Measurements from ENCODE around the gene DNAJA4. TPM values are rescaled to one million over a fixed set of nuclear protein-coding genes. Genes with fewer than 3 reads are reported as not detected.

Gene DNAJA4
- total and polyA plus RNA-seq, 9 of the 15 experiments (the other 6 are each of a cell fraction or from before 2014, with no cell fraction given), result 0.11 to 1.0 (median 0.16) TPM; not detected in 4

DNA sequence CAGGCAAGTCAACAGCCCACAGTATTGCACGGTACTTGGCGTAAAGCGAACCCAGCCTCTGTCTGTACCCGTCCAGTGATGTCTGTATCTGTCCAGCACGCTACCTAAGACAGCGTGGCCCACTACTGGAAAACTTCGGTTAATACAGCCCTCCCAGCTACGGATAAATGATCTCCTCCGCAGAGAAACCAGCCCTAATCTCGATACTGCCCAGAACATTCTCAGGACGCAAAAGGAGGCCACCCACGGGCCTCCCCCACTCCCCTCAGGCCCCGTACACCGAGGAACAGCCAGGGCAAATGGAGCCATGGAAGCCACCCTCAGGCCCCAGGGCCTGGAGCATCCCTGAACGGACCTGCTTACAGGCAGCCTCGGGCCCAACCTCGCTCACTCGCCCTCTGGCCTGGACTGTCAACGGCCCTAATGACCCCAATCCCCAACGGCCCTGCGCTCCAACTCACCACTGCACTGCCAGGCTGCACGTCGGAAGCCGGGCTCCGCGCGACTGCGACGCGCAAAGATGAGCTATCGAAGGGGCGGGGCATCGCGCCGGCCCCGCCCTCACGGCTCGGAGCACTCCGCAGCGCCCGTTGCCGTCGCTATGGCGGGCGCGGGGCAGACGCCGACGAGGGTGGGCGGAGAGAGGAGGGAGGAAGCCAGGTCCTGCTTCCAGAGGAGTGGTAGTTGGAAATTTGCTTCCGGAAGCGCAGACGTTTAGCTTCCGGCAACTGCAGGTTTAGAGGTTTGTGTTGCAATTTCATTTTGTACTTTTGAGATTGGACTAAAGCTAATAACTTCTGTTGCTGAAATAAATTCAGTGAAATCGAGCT is 35.0 kb downstream of the DNAJA4 start, which contains the start of gene SKIC8 (continued):
- TF ChIP-seq, protein P1, sequence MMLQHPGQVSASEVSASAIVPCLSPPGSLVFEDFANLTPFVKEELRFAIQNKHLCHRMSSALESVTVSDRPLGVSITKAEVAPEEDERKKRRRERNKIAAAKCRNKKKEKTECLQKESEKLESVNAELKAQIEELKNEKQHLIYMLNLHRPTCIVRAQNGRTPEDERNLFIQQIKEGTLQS (IDR thresholded peaks at IDR 0.05), result no peak
- TF ChIP-seq, protein P1 (CRISPR knock-in tag; conservative IDR thresholded peaks at IDR 0.05), result no peak
- TF ChIP-seq TEAD1 (CRISPR knock-in tag; IDR thresholded peaks at IDR 0.05), result 0 out of 4 replicates have a peak, but pooled peaks of 1 of the 2 experiments have one; percentile 62
- TF ChIP-seq, protein P2, sequence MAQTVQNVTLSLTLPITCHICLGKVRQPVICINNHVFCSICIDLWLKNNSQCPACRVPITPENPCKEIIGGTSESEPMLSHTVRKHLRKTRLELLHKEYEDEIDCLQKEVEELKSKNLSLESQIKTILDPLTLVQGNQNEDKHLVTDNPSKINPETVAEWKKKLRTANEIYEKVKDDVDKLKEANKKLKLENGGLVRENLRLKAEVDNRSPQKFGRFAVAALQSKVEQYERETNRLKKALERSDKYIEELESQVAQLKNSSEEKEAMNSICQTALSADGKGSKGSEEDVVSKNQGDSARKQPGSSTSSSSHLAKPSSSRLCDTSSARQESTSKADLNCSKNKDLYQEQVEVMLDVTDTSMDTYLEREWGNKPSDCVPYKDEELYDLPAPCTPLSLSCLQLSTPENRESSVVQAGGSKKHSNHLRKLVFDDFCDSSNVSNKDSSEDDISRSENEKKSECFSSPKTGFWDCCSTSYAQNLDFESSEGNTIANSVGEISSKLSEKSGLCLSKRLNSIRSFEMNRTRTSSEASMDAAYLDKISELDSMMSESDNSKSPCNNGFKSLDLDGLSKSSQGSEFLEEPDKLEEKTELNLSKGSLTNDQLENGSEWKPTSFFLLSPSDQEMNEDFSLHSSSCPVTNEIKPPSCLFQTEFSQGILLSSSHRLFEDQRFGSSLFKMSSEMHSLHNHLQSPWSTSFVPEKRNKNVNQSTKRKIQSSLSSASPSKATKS (CRISPR knock-in tag; IDR thresholded peaks at IDR 0.05), result no peak
- no peak for TF ChIP-seq ZBTB8A (IDR thresholded peaks at IDR 0.05; ENCODE audit: partially characterized antibody)
- TF ChIP-seq, protein P3, sequence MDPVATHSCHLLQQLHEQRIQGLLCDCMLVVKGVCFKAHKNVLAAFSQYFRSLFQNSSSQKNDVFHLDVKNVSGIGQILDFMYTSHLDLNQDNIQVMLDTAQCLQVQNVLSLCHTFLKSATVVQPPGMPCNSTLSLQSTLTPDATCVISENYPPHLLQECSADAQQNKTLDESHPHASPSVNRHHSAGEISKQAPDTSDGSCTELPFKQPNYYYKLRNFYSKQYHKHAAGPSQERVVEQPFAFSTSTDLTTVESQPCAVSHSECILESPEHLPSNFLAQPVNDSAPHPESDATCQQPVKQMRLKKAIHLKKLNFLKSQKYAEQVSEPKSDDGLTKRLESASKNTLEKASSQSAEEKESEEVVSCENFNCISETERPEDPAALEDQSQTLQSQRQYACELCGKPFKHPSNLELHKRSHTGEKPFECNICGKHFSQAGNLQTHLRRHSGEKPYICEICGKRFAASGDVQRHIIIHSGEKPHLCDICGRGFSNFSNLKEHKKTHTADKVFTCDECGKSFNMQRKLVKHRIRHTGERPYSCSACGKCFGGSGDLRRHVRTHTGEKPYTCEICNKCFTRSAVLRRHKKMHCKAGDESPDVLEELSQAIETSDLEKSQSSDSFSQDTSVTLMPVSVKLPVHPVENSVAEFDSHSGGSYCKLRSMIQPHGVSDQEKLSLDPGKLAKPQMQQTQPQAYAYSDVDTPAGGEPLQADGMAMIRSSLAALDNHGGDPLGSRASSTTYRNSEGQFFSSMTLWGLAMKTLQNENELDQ (CRISPR knock-in tag; IDR thresholded peaks at IDR 0.05; ENCODE audit: borderline replicate concordance), result no peak
- TF ChIP-seq ZSCAN29 (IDR thresholded peaks at IDR 0.05), result peak; percentile 78; the same call in 1 of the 2 replicates
- TF ChIP-seq, protein P4, sequence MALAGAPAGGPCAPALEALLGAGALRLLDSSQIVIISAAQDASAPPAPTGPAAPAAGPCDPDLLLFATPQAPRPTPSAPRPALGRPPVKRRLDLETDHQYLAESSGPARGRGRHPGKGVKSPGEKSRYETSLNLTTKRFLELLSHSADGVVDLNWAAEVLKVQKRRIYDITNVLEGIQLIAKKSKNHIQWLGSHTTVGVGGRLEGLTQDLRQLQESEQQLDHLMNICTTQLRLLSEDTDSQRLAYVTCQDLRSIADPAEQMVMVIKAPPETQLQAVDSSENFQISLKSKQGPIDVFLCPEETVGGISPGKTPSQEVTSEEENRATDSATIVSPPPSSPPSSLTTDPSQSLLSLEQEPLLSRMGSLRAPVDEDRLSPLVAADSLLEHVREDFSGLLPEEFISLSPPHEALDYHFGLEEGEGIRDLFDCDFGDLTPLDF (CRISPR knock-in tag; IDR thresholded peaks at IDR 0.05), result peak; percentile 35; the same call in 1 of the 2 replicates
- no peak for TF ChIP-seq RBM22 (IDR thresholded peaks at IDR 0.05; ENCODE audit: low read depth, low read length, poor library complexity, severe bottlenecking)
- TF ChIP-seq EP400 (IDR thresholded peaks at IDR 0.05), result peak; percentile 87
- peak; percentile 77 for TF ChIP-seq MYC (IDR thresholded peaks at IDR 0.05; ENCODE audit: low read depth, low read length)
- peak; percentile 70; the same call in 1 of the 2 replicates for TF ChIP-seq MYC (CRISPR knock-in tag; IDR thresholded peaks at IDR 0.05; ENCODE audit: borderline replicate concordance, low read depth)
- TF ChIP-seq ZNF431 (CRISPR knock-in tag; IDR thresholded peaks at IDR 0.05), result no peak
- no peak for TF ChIP-seq DDX20 (tag; IDR thresholded peaks at IDR 0.05; ENCODE audit: low read depth)
- TF ChIP-seq ZNF124 (CRISPR knock-in tag; IDR thresholded peaks at IDR 0.05), result no peak
- TF ChIP-seq ZNF175 (CRISPR knock-in tag; IDR thresholded peaks at IDR 0.05; ENCODE audit: low read depth), result no peak
- TF ChIP-seq GABPA (tag; conservative IDR thresholded peaks at IDR 0.05; ENCODE audit: low read depth), result peak; percentile 94
- TF ChIP-seq ELF2 (CRISPR knock-in tag; IDR thresholded peaks at IDR 0.05), result no peak
- no peak for TF ChIP-seq ZNF239 (CRISPR knock-in tag; IDR thresholded peaks at IDR 0.05)
- TF ChIP-seq HNRNPUL1 (IDR thresholded peaks at IDR 0.05; ENCODE audit: low read length), result no peak
- TF ChIP-seq KLF10 (CRISPR knock-in tag; IDR thresholded peaks at IDR 0.05), result no peak

All from K562 (cell line).